Liver (tissue), 9 donors: ENCODE data around the gene HOXD4. TPM values are rescaled to one million over a fixed set of nuclear protein-coding genes. Genes with fewer than 3 reads are reported as not detected.

Experiments
- DNase-seq: peaks from one replicate; pipeline ENCODE4 v3.0.0-alpha.2; 2017; ENCODE audit warnings: low spot score
- H3K27ac ChIP-seq, 2 donors: one replicate each; pipeline ENCODE4 v1.7.0; 2013; ENCODE audit warnings: inconsistent platforms in 2 of 2, low read length in 2 of 2, control low read depth in 1 of 2, low read depth in 1 of 2, mild to moderate bottlenecking in 1 of 2
- H3K27me3 ChIP-seq, 4 donors: one replicate each; pipeline versions ENCODE4 v1.6.1 to v1.7.0; 2013; ENCODE audit warnings: low read length in 3 of 4, inconsistent platforms in 1 of 4, mild to moderate bottlenecking in 1 of 4, moderate library complexity in 1 of 4; ENCODE audit not compliant: control insufficient read depth in 4 of 4, insufficient read depth in 4 of 4
- H3K36me3 ChIP-seq, 4 donors: one replicate each; pipeline versions ENCODE4 v1.6.1 to v1.7.0; 2013; ENCODE audit warnings: low read length in 3 of 4, mild to moderate bottlenecking in 3 of 4, low read depth in 1 of 4, moderate library complexity in 1 of 4; ENCODE audit not compliant: control insufficient read depth in 4 of 4, insufficient read depth in 3 of 4
- H3K4me1 ChIP-seq, 4 donors: one replicate each; pipeline versions ENCODE4 v1.6.1 to v1.7.0; 2013; ENCODE audit warnings: low read length in 3 of 4, mild to moderate bottlenecking in 3 of 4, moderate library complexity in 1 of 4; ENCODE audit not compliant: control insufficient read depth in 4 of 4, insufficient read depth in 4 of 4
- H3K4me3 ChIP-seq, 3 donors: one replicate each; pipeline versions ENCODE4 v1.6.1 to v1.7.0; 2013; ENCODE audit warnings: low read length in 3 of 3, control low read depth in 1 of 3, low read depth in 1 of 3, mild to moderate bottlenecking in 1 of 3
- H3K9ac ChIP-seq, 2 donors: one replicate each; pipeline ENCODE4 v1.7.0; 2013; ENCODE audit warnings: low read length in 2 of 2, mild to moderate bottlenecking in 2 of 2, moderate library complexity in 2 of 2, control low read depth in 1 of 2, low read depth in 1 of 2
- H3K9me3 ChIP-seq, 4 donors: one replicate each; pipeline versions ENCODE4 v1.6.1 to v1.7.0; 2013; ENCODE audit warnings: low read length in 3 of 4; ENCODE audit not compliant: control insufficient read depth in 4 of 4
- CTCF ChIP-seq: fragments of 150-350 bp; IDR thresholded peaks from 2 replicates; pipeline ENCODE4 v1.5.1; 2017; ENCODE audit warnings: improper control_type of control experiment, low read depth, low read length; ENCODE audit not compliant: missing input control
- EGR1 ChIP-seq, 2 donors: IDR thresholded peaks; 2 replicates each; pipeline ENCODE4 v1.6.1; 2016 to 2018; ENCODE audit warnings: antibody characterized with exemption in 2 of 2, low read depth in 2 of 2
- FOXA1 ChIP-seq: IDR thresholded peaks from 2 replicates; pipeline ENCODE4 v1.6.1; 2016; ENCODE audit warnings: antibody characterized with exemption
- FOXA2 ChIP-seq: IDR thresholded peaks from 2 replicates; pipeline ENCODE4 v1.6.1; 2016; ENCODE audit warnings: antibody characterized with exemption
- HNF4A ChIP-seq, 2 donors: conservative IDR thresholded peaks; 2 replicates each; pipeline ENCODE4 v1.6.1; 2016; ENCODE audit warnings: antibody characterized with exemption in 2 of 2, mild to moderate bottlenecking in 2 of 2
- HNF4G ChIP-seq: IDR thresholded peaks from 2 replicates; pipeline ENCODE4 v1.6.1; 2016; ENCODE audit warnings: antibody characterized with exemption
- JUND ChIP-seq, 2 donors: IDR thresholded peaks; 2 replicates each; pipeline ENCODE4 v1.6.1; 2016; ENCODE audit warnings: antibody characterized with exemption in 2 of 2
- MAX ChIP-seq: IDR thresholded peaks from 2 replicates; pipeline ENCODE4 v1.6.1; 2016; ENCODE audit warnings: antibody characterized with exemption
- NR2F2 ChIP-seq: IDR thresholded peaks from 2 replicates; pipeline ENCODE4 v1.6.1; 2016; ENCODE audit warnings: antibody characterized with exemption
- RAD21 ChIP-seq, 2 donors: IDR thresholded peaks; 2 replicates each; pipeline ENCODE4 v1.6.1; 2016; ENCODE audit warnings: antibody characterized with exemption in 2 of 2, mild to moderate bottlenecking in 2 of 2
- RXRA ChIP-seq, 2 donors: IDR thresholded peaks; 2 replicates each; pipeline ENCODE4 v1.6.1; 2017 to 2018; ENCODE audit warnings: antibody characterized with exemption in 2 of 2, mild to moderate bottlenecking in 1 of 2
- SP1 ChIP-seq: IDR thresholded peaks from 2 replicates; pipeline ENCODE4 v1.6.1; 2018; ENCODE audit warnings: antibody characterized with exemption, mild to moderate bottlenecking
- TAF1 ChIP-seq: conservative IDR thresholded peaks from 2 replicates; pipeline ENCODE4 v1.6.1; 2016; ENCODE audit warnings: antibody characterized with exemption, mild to moderate bottlenecking
- YY1 ChIP-seq: IDR thresholded peaks from 2 replicates; pipeline ENCODE4 v1.6.1; 2016; ENCODE audit warnings: antibody characterized with exemption, mild to moderate bottlenecking
- WGBS: extraction: QIAGEN DNeasy Blood & Tissue Kit; methylation state at CpG from one replicate; pipeline ENCODE4 v1.1.7; 2013; 5-methylcytosine and 5-hydroxymethylcytosine counted together
- polyA plus RNA-seq, 2 donors: library from polyadenylated mRNA; stranded (reverse) in 1 of 2; unstranded in 1 of 2; fragments of 200-250 nt in 1 of 2; fragments of >200 nt in 1 of 2; fragmentation: Nextera tagmentation in 1 of 2; extraction: Ambion mirVana in 1 of 2; gene quantifications; one replicate each; pipeline versions ENCODE4 v1.2.1 to v1.2.3, GENCODE V29; 2013 to 2015
- total RNA-seq, 2 donors: library from RNA; depleted of rRNA; stranded (reverse); fragments of >200 nt; gene quantifications; one replicate each; pipeline ENCODE4 v1.2.3, GENCODE V29; 2014
- TF ChIP-seq, protein P1 (sequence below): IDR thresholded peaks from 2 replicates; pipeline ENCODE4 v1.6.1; 2016; ENCODE audit warnings: antibody characterized with exemption
- TF ChIP-seq, protein P2 (sequence below): IDR thresholded peaks from 2 replicates; pipeline ENCODE4 v1.6.1; 2016; ENCODE audit warnings: antibody characterized with exemption, mild to moderate bottlenecking
- donor health status: healthy.
- donor health status: healthy.
- donor health status: healthy.
- donor health status: healthy.
- donor health status: healthy.

The HOXD4 gene
- total and polyA plus RNA-seq, 4 donors = not detected

DNA sequence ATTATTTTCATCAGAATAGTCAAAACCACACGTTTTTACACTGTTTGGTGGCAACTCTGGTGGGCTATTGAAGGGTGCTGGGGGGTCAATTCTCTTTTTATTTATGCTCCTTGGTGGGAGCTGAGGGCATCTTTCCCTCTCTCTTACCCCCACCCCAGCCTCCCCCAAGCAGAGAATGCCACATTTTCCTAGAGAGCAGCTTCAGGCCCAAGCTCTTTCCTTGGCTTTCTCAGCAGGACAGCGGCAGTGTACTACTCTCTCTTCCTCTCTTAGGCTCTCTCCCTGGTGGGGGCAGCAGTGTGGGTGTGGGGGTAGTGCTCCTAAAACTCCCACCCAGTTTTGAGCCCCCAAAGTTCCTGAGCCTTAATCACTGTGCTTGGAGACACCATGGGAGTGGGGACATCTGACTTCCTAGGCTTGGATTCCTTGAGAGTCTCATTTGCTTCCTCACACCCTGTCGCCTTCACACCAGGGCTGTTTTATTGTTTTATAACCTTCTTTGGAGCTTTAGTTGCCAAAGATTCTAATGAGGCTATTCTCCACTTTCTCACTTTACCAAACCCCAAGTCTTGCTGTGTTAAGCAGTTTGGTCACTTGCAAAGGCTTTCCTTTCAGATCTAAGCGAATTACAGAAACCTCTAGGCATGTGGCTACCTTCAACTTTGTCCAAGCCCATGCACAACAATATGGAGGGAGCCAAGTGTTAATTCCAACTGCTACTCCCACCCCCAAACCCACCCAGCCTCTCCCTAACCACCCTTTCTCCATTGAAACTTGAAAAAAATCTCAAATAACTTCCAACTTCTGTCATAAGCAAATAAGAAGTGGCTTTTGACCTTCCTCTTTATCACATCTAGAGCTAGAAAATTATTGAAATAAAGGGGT lies 6.0 kb upstream of the HOXD4 start:
- TF ChIP-seq TAF1 = no peak
- TF ChIP-seq, protein P1, sequence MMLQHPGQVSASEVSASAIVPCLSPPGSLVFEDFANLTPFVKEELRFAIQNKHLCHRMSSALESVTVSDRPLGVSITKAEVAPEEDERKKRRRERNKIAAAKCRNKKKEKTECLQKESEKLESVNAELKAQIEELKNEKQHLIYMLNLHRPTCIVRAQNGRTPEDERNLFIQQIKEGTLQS = no peak
- no peak for DNase-seq
- 34% methylated on average over 4 of the region's 4 CpGs for WGBS

DNA sequence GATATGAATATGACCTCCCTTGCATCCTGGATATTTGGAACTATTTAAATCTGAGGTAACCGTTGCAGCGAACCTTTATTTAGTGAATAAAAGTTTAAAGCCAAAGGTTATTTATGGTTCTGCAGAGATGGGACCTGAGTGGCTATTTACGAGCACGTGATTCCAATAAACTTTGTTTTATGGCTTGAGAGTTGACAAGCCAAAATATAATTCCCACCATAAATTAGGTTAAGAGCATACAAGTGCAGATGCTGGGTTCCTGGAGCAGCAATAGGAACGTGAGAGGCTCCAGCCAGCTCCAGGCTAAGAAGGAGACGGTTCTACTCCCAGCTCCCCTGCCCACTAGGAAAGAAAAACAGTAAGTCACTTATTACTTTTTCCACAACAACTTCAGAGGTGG lies 5.2 kb upstream of the HOXD4 start:
- peaks cover 0 to 8% (median 0%) of the 10 kb centered on the region in 4 donors for H3K4me1 ChIP-seq
- no peak for DNase-seq
- no peak overlapping the region for H3K27ac ChIP-seq
- H3K27me3 ChIP-seq = peaks cover 0 to 29% (median 18%) of the 10 kb centered on the region in 4 donors
- 21% methylated on average over 6 of the region's 6 CpGs for WGBS
- no peaks in the 10 kb centered on the region for H3K9me3 ChIP-seq
- no peak overlapping the region for H3K9ac ChIP-seq
- TF ChIP-seq HNF4G = no peak
- TF ChIP-seq, protein P2, sequence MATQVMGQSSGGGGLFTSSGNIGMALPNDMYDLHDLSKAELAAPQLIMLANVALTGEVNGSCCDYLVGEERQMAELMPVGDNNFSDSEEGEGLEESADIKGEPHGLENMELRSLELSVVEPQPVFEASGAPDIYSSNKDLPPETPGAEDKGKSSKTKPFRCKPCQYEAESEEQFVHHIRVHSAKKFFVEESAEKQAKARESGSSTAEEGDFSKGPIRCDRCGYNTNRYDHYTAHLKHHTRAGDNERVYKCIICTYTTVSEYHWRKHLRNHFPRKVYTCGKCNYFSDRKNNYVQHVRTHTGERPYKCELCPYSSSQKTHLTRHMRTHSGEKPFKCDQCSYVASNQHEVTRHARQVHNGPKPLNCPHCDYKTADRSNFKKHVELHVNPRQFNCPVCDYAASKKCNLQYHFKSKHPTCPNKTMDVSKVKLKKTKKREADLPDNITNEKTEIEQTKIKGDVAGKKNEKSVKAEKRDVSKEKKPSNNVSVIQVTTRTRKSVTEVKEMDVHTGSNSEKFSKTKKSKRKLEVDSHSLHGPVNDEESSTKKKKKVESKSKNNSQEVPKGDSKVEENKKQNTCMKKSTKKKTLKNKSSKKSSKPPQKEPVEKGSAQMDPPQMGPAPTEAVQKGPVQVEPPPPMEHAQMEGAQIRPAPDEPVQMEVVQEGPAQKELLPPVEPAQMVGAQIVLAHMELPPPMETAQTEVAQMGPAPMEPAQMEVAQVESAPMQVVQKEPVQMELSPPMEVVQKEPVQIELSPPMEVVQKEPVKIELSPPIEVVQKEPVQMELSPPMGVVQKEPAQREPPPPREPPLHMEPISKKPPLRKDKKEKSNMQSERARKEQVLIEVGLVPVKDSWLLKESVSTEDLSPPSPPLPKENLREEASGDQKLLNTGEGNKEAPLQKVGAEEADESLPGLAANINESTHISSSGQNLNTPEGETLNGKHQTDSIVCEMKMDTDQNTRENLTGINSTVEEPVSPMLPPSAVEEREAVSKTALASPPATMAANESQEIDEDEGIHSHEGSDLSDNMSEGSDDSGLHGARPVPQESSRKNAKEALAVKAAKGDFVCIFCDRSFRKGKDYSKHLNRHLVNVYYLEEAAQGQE = no peak
- no peak for TF ChIP-seq EGR1 (IDR thresholded peaks at IDR 0.05; ENCODE audit: low read depth in 2 of 2)
- TF ChIP-seq SP1 = no peak
- no peak for TF ChIP-seq CTCF
- TF ChIP-seq RXRA (IDR thresholded peaks at IDR 0.05) = no peak
- TF ChIP-seq NR2F2 = no peak
- no peak for TF ChIP-seq HNF4A (conservative IDR thresholded peaks at IDR 0.05)
- TF ChIP-seq, protein P1 = no peak
- no peak for TF ChIP-seq FOXA1
- TF ChIP-seq MAX = no peak
- no peak for TF ChIP-seq JUND (IDR thresholded peaks at IDR 0.05)
- no peak for TF ChIP-seq RAD21 (IDR thresholded peaks at IDR 0.05)
- TF ChIP-seq FOXA2 = no peak
- no peak for TF ChIP-seq YY1
- H3K36me3 ChIP-seq = no peaks in the 10 kb centered on the region
- H3K4me3 ChIP-seq = no peak overlapping the region

More for the DNA sequence above, 6.0 kb upstream of the HOXD4 start:
- H3K9ac ChIP-seq = no peak overlapping the region
- no peak overlapping the region for H3K27ac ChIP-seq
- H3K27me3 ChIP-seq = peaks cover 0 to 25% (median 18%) of the 10 kb centered on the region in 4 donors
- peaks cover 1 to 14% (median 5%) of the 10 kb centered on the region in 4 donors for H3K4me1 ChIP-seq
- no peaks in the 10 kb centered on the region for H3K36me3 ChIP-seq
- H3K4me3 ChIP-seq = no peak overlapping the region
- no peaks in the 10 kb centered on the region for H3K9me3 ChIP-seq
